ENCODE data around the gene CPA2. TPM values are rescaled to one million over a fixed set of nuclear protein-coding genes. Genes with fewer than 3 reads are reported as not detected.
"Not testable (repeated sequence)": the region's sequence is repeated elsewhere in the genome, so short reads cannot be mapped to it uniquely, and the experiment has no call there.

Gene CPA2
- total RNA-seq, 1 experiment from 2014 or later: not detected

DNA sequence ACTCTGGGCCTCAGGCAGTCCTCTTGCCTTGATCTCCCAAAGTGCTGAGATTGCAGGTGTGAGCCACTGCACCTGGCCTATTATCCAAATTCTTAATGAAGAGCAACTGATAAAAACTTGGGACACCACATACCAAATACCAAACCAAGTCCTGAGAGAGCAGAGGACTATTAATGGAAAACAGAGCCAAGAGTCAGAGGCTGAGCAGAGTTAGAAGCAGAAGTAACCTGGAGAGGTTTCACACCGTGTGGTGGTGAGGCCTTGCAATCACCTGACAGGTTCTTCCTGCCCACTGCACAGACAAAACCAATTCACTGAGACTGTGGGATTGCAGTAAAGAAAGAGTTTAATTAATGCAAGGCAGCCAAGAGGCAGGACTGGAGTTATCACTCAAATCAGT, 43.0 kb upstream of the CPA2 start:
- DNase-seq (ENCODE audit: unreplicated experiment): no peak
- POLR2A ChIA-PET: no interaction called here
- CTCF ChIA-PET: interaction anchor here (0.6 kb wide), 1 partner anchor 447 kb away, joined by 3 read pairs; no protein-coding TSS in a partner anchor
- H3K4me1 Mint-ChIP-seq (ENCODE audit: insufficient read depth, unreplicated experiment): no peaks in the 10 kb centered on the region
- no peaks in the 10 kb centered on the region for H3K36me3 Mint-ChIP-seq (ENCODE audit: insufficient read depth, unreplicated experiment)
- H3K27me3 Mint-ChIP-seq (ENCODE audit: insufficient read depth, unreplicated experiment): no peaks in the 10 kb centered on the region
- TF ChIP-seq, protein P1, sequence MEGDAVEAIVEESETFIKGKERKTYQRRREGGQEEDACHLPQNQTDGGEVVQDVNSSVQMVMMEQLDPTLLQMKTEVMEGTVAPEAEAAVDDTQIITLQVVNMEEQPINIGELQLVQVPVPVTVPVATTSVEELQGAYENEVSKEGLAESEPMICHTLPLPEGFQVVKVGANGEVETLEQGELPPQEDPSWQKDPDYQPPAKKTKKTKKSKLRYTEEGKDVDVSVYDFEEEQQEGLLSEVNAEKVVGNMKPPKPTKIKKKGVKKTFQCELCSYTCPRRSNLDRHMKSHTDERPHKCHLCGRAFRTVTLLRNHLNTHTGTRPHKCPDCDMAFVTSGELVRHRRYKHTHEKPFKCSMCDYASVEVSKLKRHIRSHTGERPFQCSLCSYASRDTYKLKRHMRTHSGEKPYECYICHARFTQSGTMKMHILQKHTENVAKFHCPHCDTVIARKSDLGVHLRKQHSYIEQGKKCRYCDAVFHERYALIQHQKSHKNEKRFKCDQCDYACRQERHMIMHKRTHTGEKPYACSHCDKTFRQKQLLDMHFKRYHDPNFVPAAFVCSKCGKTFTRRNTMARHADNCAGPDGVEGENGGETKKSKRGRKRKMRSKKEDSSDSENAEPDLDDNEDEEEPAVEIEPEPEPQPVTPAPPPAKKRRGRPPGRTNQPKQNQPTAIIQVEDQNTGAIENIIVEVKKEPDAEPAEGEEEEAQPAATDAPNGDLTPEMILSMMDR (IDR thresholded peaks at IDR 0.05; ENCODE audit: unreplicated experiment): no peak
- no peak overlapping the region for H3K27ac Mint-ChIP-seq (ENCODE audit: low read depth, unreplicated experiment)
- no peaks in the 10 kb centered on the region for H3K9me3 Mint-ChIP-seq (ENCODE audit: unreplicated experiment)
- BruUV-seq (replicated peaks): no TSS peak
- no peak overlapping the region for H3K4me3 Mint-ChIP-seq (ENCODE audit: unreplicated experiment)
- intact Hi-C loops (cut with micrococcal nuclease): no loop called here

DNA sequence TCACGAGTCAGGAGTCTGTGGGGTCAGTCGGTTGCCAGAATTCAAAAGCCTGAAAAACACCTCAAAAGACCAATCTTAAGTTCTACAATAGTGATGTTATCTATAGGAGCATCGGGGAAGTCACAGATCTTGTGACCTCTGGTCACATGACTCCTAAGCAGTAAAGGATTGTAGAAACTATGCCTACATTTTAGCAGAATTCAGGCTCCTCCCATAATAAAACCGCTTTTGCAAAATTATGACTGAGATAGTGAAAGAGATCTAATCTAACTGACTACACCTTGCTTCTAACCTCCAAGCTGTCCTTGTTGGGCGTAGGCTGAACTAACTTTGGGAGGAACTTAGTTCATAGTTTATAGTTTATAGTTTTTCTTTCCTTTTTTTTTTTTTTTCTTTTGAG, 42.5 kb upstream of the CPA2 start:
- H3K9me3 Mint-ChIP-seq (ENCODE audit: unreplicated experiment): no peaks in the 10 kb centered on the region
- ChIA-PET POLR2A (no interaction called here), CTCF (no interaction called here)
- BruUV-seq (replicated peaks): no TSS peak
- no peak overlapping the region for H3K4me3 Mint-ChIP-seq (ENCODE audit: unreplicated experiment)
- no peak for DNase-seq (ENCODE audit: unreplicated experiment)
- H3K27me3 Mint-ChIP-seq (ENCODE audit: insufficient read depth, unreplicated experiment): no peaks in the 10 kb centered on the region
- TF ChIP-seq, protein P1 (IDR thresholded peaks at IDR 0.05; ENCODE audit: unreplicated experiment): no peak
- H3K27ac Mint-ChIP-seq (ENCODE audit: low read depth, unreplicated experiment): no peak overlapping the region
- intact Hi-C loops (cut with micrococcal nuclease): no loop called here
- H3K4me1 Mint-ChIP-seq (ENCODE audit: insufficient read depth, unreplicated experiment): no peaks in the 10 kb centered on the region
- H3K36me3 Mint-ChIP-seq (ENCODE audit: insufficient read depth, unreplicated experiment): no peaks in the 10 kb centered on the region

DNA sequence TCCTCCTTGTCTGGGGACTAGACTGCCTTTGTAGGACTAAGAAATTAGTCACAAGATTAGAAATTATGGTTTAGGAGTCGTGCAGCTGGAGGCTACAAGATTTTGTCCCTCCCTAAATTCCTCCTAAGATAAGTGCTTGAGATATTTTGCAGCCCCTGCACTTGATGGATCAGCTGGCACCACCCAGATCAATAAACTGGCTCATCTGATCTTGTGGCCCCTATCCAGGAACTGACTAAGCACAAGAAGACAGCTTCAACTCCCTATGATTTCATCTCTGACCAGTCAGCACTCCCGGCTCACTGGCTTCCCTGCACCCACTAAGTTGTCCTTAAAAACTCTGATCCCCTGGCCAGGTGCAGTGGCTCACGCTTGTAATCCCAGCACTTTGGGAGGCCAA, 41.7 kb upstream of the CPA2 start:
- intact Hi-C loops (cut with micrococcal nuclease); BruUV-seq (replicated peaks); H3K4me1 Mint-ChIP-seq (ENCODE audit: insufficient read depth, unreplicated experiment); POLR2A ChIA-PET; H3K27me3 Mint-ChIP-seq (ENCODE audit: insufficient read depth, unreplicated experiment); H3K4me3 Mint-ChIP-seq (ENCODE audit: unreplicated experiment); H3K27ac Mint-ChIP-seq (ENCODE audit: low read depth, unreplicated experiment); H3K9me3 Mint-ChIP-seq (ENCODE audit: unreplicated experiment); H3K36me3 Mint-ChIP-seq (ENCODE audit: insufficient read depth, unreplicated experiment); DNase-seq (ENCODE audit: unreplicated experiment): not testable (repeated sequence)
- CTCF ChIA-PET: interaction anchor here (0.6 kb wide), 1 partner anchor 9 kb away, joined by 4 read pairs; no protein-coding TSS in a partner anchor

DNA sequence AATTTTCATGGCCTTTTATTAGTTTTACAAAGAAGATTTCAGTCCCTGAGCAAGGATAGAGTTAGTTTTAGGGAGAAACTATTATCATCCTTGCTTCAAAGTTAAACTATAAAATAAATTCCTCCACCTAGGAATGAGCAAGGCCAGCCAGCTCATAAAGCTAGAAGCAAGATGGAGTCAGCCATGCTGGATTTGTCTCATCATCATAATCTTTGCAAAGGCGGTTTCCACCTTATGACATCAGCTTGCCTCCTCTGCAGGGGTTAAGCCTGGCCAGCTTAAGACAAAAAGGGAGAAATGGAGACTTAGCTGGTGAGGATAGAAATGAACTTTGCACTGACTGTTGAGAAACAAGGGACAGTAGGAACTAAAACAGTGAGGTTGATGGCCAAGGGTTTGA, 40.3 kb upstream of the CPA2 start:
- Mint-ChIP-seq H3K9me3 (ENCODE audit: unreplicated experiment) (no peaks in the 10 kb centered on the region), H3K36me3 (ENCODE audit: insufficient read depth, unreplicated experiment) (no peaks in the 10 kb centered on the region), H3K27me3 (ENCODE audit: insufficient read depth, unreplicated experiment) (no peaks in the 10 kb centered on the region), H3K4me3 (ENCODE audit: unreplicated experiment) (no peak overlapping the region), H3K4me1 (ENCODE audit: insufficient read depth, unreplicated experiment) (no peaks in the 10 kb centered on the region), H3K27ac (ENCODE audit: low read depth, unreplicated experiment) (no peak overlapping the region)
- TF ChIP-seq, protein P1 (IDR thresholded peaks at IDR 0.05; ENCODE audit: unreplicated experiment): no peak
- BruUV-seq (replicated peaks): no TSS peak
- DNase-seq (ENCODE audit: unreplicated experiment): no peak
- intact Hi-C loops (cut with micrococcal nuclease): no loop called here
- ChIA-PET POLR2A (interaction anchor here (0.6 kb wide), 1 partner anchor 338 kb away, joined by 3 read pairs; no protein-coding TSS in a partner anchor), CTCF (interaction anchor here (0.9 kb wide), 1 partner anchor 333 kb away, joined by 3 read pairs; no protein-coding TSS in a partner anchor)

All from MCF 10A (cell line).